ENCODE measurements around the gene EGF.

The EGF gene

GRCh38 chr4:109994415-109994827 lies 81.7 kb downstream of the EGF start:
- no peak for DNase-seq (ENCODE audit: low read depth in 2 of 2)

- DNase-seq (ENCODE audit: low read depth in 2 of 2) = no peak
These were observed 83.8 kb downstream of the EGF start for GRCh38 chr4:109996526-109996925.

DNA sequence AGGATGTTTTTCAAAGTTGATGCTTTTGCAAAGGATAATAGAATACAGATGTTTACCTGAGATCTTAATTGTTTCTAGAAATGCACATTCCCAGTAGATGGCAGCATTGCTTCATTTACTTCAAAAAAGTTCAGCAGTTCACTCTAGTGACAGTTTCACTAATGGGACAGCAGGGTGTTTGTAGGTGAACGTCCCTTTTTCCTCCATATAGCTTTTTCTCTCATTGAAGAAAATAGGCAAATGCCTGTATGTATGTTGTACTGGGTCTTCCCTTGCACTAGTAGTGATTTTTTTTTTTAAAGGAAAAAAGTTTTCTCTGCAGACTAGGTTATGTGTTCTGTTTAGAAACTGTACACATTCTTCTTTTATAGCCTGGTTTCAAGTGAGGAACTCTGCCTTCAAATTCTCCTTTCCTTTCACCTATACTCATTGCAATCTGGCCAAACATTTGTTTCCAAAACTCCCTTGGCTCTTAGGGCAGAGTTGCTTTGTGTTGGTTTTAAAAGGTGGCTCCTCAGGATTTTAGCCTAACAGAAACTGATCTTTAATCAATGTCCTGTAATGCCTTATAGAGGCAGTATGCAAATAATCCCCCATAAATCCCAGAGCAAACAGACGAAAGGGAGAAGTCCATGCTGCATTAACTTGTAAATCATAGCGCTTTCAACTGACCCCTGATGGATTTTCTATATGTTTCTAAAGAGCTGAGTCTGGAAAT lies 86.3 kb downstream of the EGF start:
- DNase-seq (ENCODE audit: low read depth in 2 of 2) = no peak

- DNase-seq (ENCODE audit: low read depth in 2 of 2) = no peak
These were observed 86.9 kb downstream of the EGF start for GRCh38 chr4:109999585-109999912.

GRCh38 chr4:110002326-110002725 lies 89.6 kb downstream of the EGF start:
- DNase-seq (ENCODE audit: low read depth in 2 of 2) = no peak

DNA sequence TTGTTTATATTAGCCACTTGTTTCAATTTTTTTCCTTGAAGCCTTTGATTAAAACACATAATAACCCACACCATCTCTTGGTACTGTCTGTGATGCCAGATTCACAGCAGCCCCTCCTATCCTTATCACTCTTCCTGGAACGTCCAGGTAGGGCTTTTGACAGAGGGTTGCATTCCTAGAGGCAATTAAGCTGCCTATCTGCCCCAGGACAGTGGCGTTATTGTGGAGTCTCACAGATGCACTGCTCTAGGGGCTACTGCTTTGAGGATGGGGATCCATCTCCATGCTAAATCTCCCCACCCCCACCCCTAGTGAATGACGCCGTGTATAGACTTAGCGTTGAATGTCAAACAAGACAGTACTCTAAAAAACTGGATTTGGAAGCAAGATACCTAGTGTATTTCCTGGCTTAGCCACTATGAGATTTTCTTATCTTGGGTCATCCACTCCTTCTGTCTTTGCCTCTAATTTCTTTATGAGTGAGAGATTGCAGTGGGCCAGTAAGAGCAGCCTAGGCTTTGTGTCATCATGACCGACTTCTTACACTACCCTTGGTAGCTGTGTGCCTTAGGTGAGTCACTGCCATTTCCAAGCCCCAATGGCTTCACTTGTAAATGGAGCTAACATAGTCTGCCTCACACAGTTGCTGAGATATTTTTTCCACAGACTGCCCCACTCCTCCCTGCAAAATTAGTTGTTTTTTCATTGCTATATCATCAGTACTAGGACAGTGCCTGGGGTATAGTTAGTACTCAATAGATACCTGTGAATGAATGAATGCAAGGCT lies 90.9 kb downstream of the EGF start:
- DNase-seq (ENCODE audit: low read depth in 2 of 2) = no peak

GRCh38 chr4:110004556-110004955 lies 91.9 kb downstream of the EGF start:
- DNase-seq (ENCODE audit: low read depth in 2 of 2) = no peak

DNA sequence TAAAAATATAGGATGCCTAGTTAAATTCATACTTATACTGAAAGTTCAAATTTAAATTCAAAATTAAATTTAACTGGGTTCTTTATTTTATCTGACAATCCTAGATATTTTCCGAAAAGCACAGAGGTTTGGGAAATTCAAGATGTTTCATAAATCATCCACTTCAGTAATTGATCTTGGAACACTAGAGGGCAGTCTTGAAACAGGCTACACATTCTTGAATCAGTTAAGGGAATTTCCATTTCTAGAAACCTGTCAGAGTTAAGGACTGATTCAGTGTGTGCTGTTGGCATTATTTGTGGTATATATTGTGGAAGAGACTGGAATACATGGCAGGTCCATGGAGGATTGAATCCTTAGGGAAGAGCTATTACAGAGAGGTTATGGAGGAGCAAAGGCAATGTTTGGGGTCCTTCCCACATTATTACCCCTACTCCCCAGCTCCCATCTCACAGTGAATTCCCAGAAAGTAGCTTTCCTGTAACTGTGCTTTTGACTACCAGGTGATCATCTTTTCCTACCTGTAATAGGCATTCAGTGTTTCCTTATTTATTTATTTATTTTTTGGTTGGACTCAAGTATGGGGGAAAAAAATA lies 92.9 kb downstream of the EGF start:
- DNase-seq (ENCODE audit: low read depth in 2 of 2) = peak; percentile 27 to 48

GRCh38 chr4:110007217-110007616 lies 94.5 kb downstream of the EGF start:
- no peak for DNase-seq (ENCODE audit: low read depth in 2 of 2)

- no peak for DNase-seq (ENCODE audit: low read depth in 2 of 2)
These were observed 95.9 kb downstream of the EGF start for GRCh38 chr4:110008540-110008939.

DNA sequence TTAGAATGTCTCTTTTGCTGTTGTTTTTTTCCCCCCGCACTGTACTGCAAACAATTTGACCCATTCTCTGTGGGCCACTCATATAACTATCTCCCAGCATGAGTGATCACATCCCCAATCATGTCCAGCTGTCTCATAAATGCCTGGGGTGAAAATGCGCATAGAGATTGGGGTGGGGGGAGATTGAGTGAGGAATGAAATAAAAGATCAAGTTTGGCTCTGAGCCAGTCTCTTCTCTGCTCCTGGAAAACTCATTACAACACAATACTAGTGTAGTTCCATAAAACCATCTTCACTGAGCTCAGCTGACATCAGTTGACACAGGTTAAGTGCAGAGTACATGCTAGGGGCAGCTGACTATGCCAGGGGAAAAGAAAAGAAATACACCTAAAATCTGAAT lies 96.9 kb downstream of the EGF start:
- no peak for DNase-seq (ENCODE audit: low read depth in 2 of 2)

DNA sequence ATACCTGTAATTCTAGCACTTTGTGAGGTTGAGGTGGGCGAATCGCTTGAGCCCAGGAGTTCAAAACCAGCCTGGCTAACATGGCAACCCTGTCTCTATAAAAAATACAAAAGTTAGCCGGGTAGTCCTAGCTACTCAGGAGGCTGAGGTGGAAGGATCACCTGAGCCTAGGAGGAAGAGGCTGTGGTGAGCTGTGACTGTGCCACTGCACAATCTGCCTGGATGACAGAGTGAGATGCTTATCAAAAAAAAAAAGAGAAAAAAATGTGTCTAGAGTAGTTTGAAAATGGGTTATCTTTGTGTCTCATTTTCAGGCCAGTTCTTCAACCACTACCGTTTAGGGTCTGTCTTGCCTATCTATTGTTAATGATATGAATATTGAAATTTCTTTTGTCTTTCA lies 98.1 kb downstream of the EGF start:
- DNase-seq (ENCODE audit: low read depth in 2 of 2) = no peak

- DNase-seq (ENCODE audit: low read depth in 2 of 2) = no peak
These were observed 100.2 kb downstream of the EGF start for GRCh38 chr4:110012917-110013316.

DNA sequence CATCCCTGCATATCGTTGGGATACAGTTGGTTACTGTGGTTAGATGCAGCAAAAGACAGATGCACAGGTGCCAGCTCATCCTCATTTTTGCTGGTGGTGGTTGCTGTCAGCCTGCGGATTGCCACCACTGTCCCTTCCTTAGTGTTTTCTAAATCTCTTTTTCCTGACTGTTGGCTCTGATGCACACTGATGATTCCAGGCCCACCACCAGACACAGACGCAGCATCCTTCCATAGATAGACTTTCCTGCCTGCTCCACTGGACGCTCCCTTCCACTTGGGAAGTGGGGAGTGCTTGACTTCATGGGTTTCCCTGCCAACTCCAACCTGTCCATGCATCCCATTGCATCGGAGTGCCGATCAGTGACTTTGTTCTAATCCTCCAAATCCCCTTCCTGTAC lies 101.5 kb downstream of the EGF start:
- DNase-seq (ENCODE audit: low read depth in 2 of 2) = no peak

DNA sequence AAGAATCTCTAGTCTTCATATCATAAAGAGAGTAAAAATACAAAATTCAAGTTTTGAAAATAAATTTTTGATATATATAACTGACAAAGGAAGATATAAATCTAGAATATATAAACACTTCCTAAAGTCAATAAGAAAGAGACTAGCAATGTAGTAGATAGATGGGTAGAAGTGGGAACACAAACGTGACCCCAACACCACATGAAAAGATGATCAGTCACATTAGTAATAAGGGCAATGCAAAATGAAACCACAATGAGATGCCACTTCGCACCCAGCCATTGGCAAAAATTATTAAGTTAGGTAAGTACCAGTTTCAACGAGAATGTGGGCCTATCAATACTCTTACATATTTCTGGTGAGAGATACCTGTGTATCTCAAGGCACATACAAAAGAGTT lies 106.5 kb downstream of the EGF start:
- DNase-seq (ENCODE audit: low read depth in 2 of 2) = no peak

- DNase-seq (ENCODE audit: low read depth in 2 of 2) = peak; percentile 40 to 45
These were observed 107.5 kb downstream of the EGF start for GRCh38 chr4:110020139-110020538.

GRCh38 chr4:110020646-110021443 lies 108.2 kb downstream of the EGF start:
- no peak for DNase-seq (ENCODE audit: low read depth in 2 of 2)

DNA sequence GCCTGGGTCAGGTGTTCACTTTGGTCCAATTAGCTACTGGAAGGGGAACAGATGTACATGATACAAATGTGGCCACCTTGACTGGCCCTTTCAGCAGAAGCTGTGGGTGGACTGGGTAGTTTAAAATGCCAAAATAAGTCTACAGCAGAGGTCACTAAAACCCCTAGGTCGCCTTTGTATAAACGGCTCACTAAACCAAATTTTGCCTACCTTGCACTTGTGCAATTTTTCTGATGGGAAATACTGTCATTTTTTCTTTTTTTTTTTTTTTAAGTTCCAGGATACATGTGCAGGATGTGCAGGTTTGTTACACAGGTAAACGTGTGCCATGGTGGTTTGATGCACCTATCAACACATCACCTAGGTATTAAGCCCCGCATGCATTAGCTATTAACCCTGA lies 109.8 kb downstream of the EGF start:
- no peak for DNase-seq (ENCODE audit: low read depth in 2 of 2)

DNA sequence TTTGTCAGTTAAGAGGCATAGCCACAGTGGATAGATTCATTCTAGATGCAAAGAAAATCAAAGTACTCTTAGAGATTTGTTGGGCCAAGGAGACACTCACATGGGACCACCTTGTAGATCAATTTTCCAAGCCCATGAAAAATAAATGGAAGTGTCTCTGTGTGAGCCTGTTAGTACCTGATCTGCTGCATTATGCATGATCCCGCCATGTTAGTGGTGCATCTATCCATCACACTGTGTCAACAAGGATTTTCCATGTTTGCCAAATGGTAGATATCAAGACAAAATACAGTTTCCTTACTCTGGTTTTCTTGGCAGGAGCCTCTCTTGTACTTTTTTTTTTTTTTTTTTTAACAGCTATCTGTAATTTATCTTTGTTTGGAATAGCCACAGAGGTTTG lies 112.4 kb downstream of the EGF start:
- no peak for DNase-seq (ENCODE audit: low read depth in 2 of 2)

- no peak for DNase-seq (ENCODE audit: low read depth in 2 of 2)
These were observed 113.0 kb downstream of the EGF start for GRCh38 chr4:110025718-110026117.

- DNase-seq (ENCODE audit: low read depth in 2 of 2) = no peak
These were observed 119.9 kb downstream of the EGF start for GRCh38 chr4:110032603-110033002.

DNA sequence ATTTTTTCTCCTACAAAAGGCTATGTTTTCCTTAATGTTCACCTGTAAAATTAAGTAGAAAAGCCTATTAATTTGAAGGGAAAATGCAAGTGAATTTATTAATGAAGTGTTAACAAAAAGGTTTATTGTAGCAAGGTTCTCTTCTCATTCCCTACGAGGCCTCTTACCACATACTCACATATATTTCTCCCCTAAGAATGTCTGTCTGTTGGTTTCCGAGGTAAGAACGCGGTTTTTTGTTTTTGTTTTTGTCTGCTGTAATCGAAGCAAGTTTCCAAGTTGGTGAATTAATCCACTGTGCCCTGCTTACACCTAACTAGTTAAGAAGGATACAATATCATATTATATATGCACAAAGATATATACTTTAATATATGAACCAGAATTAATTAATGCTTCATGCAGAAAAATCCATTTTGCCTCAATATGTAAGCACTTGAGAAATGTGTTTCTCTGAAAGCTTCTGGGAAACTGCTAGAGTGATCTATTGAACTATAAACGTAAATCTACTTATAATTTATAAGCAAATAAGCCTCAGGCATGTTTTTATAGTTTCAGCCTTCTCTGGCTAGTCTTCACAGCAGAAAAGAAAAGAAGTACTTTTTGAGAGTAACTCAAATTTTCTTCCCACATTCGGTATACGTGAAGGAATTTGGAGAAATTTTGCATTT lies 120.8 kb downstream of the EGF start:
- DNase-seq (ENCODE audit: low read depth in 2 of 2) = no peak
